Spleen (tissue), 7 donors: ENCODE measurements around the gene ETFB.

Experiments used
- CTCF ChIP-seq, 11 experiments: fragments of 200-600 bp in 7 of 11; fragments of 450-650 bp in 4 of 11; sonication (generic) in 4 of 11; IDR thresholded peaks in 8 of 11; conservative IDR thresholded peaks in 3 of 11; 1 replicate in 7 of 11; 2 replicates in 4 of 11; pipeline versions ENCODE4 v1.4.0 to v1.8.0; 2016 to 2021; ENCODE audit warnings: antibody characterized with exemption in 11 of 11, inconsistent platforms in 4 of 11, mild to moderate bottlenecking in 1 of 11
- POLR2A ChIP-seq, 3 donors: fragments of 450-650 bp; IDR thresholded peaks; one replicate each; pipeline ENCODE4 v1.5.1; 2017; ENCODE audit warnings: antibody characterized with exemption in 3 of 3, mild to moderate bottlenecking in 1 of 3
- donor health status: DM: no; HTN: no; CAD: no; lungs with moderate emphysema.
- donor health status: DM: no; HTN: no; CAD: no.
- donor health status: DM: no; HTN: no; CAD: no.

GRCh38 chr19:51316688-51317087 is 49.5 kb downstream of the ETFB start:
- TF ChIP-seq CTCF (IDR thresholded peaks at IDR 0.05 in 8 of 11, conservative IDR thresholded peaks at IDR 0.05 in 3 of 11) (no peak), POLR2A (IDR thresholded peaks at IDR 0.05) (no peak)
